WTC11 (cell line): Measurements from ENCODE around the gene CFAP99. TPM values are rescaled to one million over a fixed set of nuclear protein-coding genes. Genes with fewer than 3 reads are reported as not detected.

ENCODE experiments used
- ATAC-seq: fragments of 200-7000 bp; cut with Tn5 transposase; 2 replicates; pipeline ENCODE4 v1.10.0; 2021; ENCODE audit warnings: mild to moderate bottlenecking, moderate library complexity
- CTCF ChIA-PET: fragments of 300-600 bp; sonication (Branson Sonifier 250); formaldehyde crosslinking; loops from one replicate; lab custom pipeline; 2021; ENCODE audit warnings: antibody characterized with exemption; lab: Charles Lee
- POLR2A ChIA-PET: fragments of 350-600 bp; sonication (Branson Sonifier 250); formaldehyde crosslinking; loops from one replicate; lab custom pipeline; 2021; ENCODE audit warnings: antibody characterized with exemption; lab: Charles Lee
- DNase-seq: peaks from one replicate; pipeline ENCODE4 v3.0.0; 2021; ENCODE audit warnings: low spot score
- H3K27ac Mint-ChIP-seq: 2 replicates; pipeline ENCODE4 v1.8.0; 2021; ENCODE audit warnings: mixed read lengths
- H3K27me3 Mint-ChIP-seq: 2 replicates; pipeline ENCODE4 v1.8.0; 2021; ENCODE audit warnings: low read depth, mild to moderate bottlenecking, moderate library complexity, mixed read lengths
- H3K36me3 Mint-ChIP-seq: 2 replicates; pipeline ENCODE4 v1.8.0; 2021; ENCODE audit warnings: mixed read lengths
- H3K4me1 Mint-ChIP-seq: 2 replicates; pipeline ENCODE4 v1.8.0; 2022; ENCODE audit warnings: mixed read lengths
- H3K4me3 Mint-ChIP-seq: 2 replicates; pipeline ENCODE4 v1.8.0; 2021; ENCODE audit warnings: mild to moderate bottlenecking, moderate library complexity, mixed read lengths
- H3K9me3 Mint-ChIP-seq: 2 replicates; pipeline ENCODE4 v1.8.0; 2021; ENCODE audit warnings: mixed read lengths
- CREM ChIP-seq: sonication (generic); formaldehyde crosslinking; IDR thresholded peaks from 2 replicates; pipeline ENCODE4 v1.8.1; 2022; ENCODE audit warnings: mild to moderate bottlenecking, missing genetic modification reagents, moderate library complexity
- ESRRA ChIP-seq: sonication (generic); formaldehyde crosslinking; IDR thresholded peaks from 2 replicates; pipeline ENCODE4 v1.8.1; 2022; ENCODE audit warnings: mild to moderate bottlenecking, missing genetic modification reagents, borderline replicate concordance
- FOXP1 ChIP-seq: sonication (generic); formaldehyde crosslinking; IDR thresholded peaks from 2 replicates; pipeline ENCODE4 v1.8.0; 2022; ENCODE audit warnings: missing genetic modification reagents, mild to moderate bottlenecking, moderate library complexity, borderline replicate concordance
- HMGA2 ChIP-seq: fragments of 250-450 bp; sonication (Bioruptor Pico); IDR thresholded peaks from 2 replicates; pipeline ENCODE4 v1.4.0; 2021; ENCODE audit warnings: mild to moderate bottlenecking, moderate library complexity
- IRF2 ChIP-seq: sonication (generic); formaldehyde crosslinking; IDR thresholded peaks from 2 replicates; pipeline ENCODE4 v1.8.0; 2022; ENCODE audit warnings: low read depth, missing genetic modification reagents, borderline replicate concordance
- MYBL2 ChIP-seq: sonication (generic); formaldehyde crosslinking; IDR thresholded peaks from 2 replicates; pipeline ENCODE4 v1.8.1; 2023; ENCODE audit warnings: mild to moderate bottlenecking, moderate library complexity, missing genetic modification reagents
- NFATC4 ChIP-seq: fragments of 250-450 bp; sonication (Bioruptor Pico); IDR thresholded peaks from 2 replicates; pipeline ENCODE4 v1.9.0; 2021; ENCODE audit warnings: mild to moderate bottlenecking
- NFE2L1 ChIP-seq: sonication (generic); formaldehyde crosslinking; IDR thresholded peaks from 2 replicates; pipeline ENCODE4 v1.8.1; 2023; ENCODE audit warnings: missing genetic modification reagents
- NR3C1 ChIP-seq: sonication (generic); formaldehyde crosslinking; conservative IDR thresholded peaks from 2 replicates; pipeline ENCODE4 v1.8.1; 2023; ENCODE audit warnings: low read depth, mild to moderate bottlenecking, missing genetic modification reagents
- PRRX2 ChIP-seq: fragments of 250-450 bp; sonication (Bioruptor Pico); IDR thresholded peaks from 2 replicates; pipeline ENCODE4 v1.8.0; 2021; ENCODE audit warnings: mild to moderate bottlenecking
- TEAD1 ChIP-seq: sonication (generic); formaldehyde crosslinking; IDR thresholded peaks from 2 replicates; pipeline ENCODE4 v1.8.0; 2022; ENCODE audit warnings: mild to moderate bottlenecking, missing genetic modification reagents
- ZNF121 ChIP-seq: sonication (generic); formaldehyde crosslinking; IDR thresholded peaks from 2 replicates; pipeline ENCODE4 v1.8.0; 2023; ENCODE audit warnings: missing genetic modification reagents
- ZNF138 ChIP-seq: sonication (generic); formaldehyde crosslinking; conservative IDR thresholded peaks from 2 replicates; pipeline ENCODE4 v1.8.1; 2022; ENCODE audit warnings: mild to moderate bottlenecking, moderate library complexity, missing genetic modification reagents
- ZNF219 ChIP-seq: sonication (generic); formaldehyde crosslinking; IDR thresholded peaks from 2 replicates; pipeline ENCODE4 v1.8.0; 2023; ENCODE audit warnings: missing genetic modification reagents, mild to moderate bottlenecking, borderline replicate concordance
- total RNA-seq: library from RNA; stranded (reverse); gene quantifications from 3 replicates; pipeline ENCODE4 v1.2.3, GENCODE V29; 2021
- TF ChIP-seq, protein P1 (sequence below): sonication (generic); formaldehyde crosslinking; IDR thresholded peaks from 2 replicates; pipeline ENCODE4 v1.8.1; 2023; ENCODE audit warnings: mild to moderate bottlenecking, missing genetic modification reagents, moderate library complexity
- TF ChIP-seq, protein P2 (sequence below): sonication (generic); formaldehyde crosslinking; IDR thresholded peaks from 2 replicates; pipeline ENCODE4 v1.8.1; 2023; ENCODE audit warnings: mild to moderate bottlenecking, missing genetic modification reagents
- TF ChIP-seq, protein P3 (sequence below): sonication (generic); formaldehyde crosslinking; IDR thresholded peaks from 2 replicates; pipeline ENCODE4 v1.8.1; 2023; ENCODE audit warnings: mild to moderate bottlenecking, missing genetic modification reagents
- TF ChIP-seq, protein P4 (sequence below): sonication (generic); formaldehyde crosslinking; IDR thresholded peaks from 2 replicates; pipeline ENCODE4 v1.8.0; 2023; ENCODE audit warnings: missing genetic modification reagents, mild to moderate bottlenecking, borderline replicate concordance
- TF ChIP-seq, protein P5 (sequence below): sonication (generic); formaldehyde crosslinking; IDR thresholded peaks from 2 replicates; pipeline ENCODE4 v1.8.0; 2022; ENCODE audit warnings: mild to moderate bottlenecking, missing genetic modification reagents
- TF ChIP-seq, protein P6 (sequence below): sonication (generic); formaldehyde crosslinking; conservative IDR thresholded peaks from 2 replicates; pipeline ENCODE4 v1.8.1; 2023; ENCODE audit warnings: mild to moderate bottlenecking, low read depth, missing genetic modification reagents, moderate library complexity
- TF ChIP-seq, protein P7 (sequence below): fragments of 250-450 bp; sonication (Bioruptor Pico); IDR thresholded peaks from 2 replicates; pipeline ENCODE4 v1.8.0; 2021; ENCODE audit warnings: mild to moderate bottlenecking

Gene CFAP99
- total RNA-seq, 1 experiment from 2014 or later = not detected

DNA sequence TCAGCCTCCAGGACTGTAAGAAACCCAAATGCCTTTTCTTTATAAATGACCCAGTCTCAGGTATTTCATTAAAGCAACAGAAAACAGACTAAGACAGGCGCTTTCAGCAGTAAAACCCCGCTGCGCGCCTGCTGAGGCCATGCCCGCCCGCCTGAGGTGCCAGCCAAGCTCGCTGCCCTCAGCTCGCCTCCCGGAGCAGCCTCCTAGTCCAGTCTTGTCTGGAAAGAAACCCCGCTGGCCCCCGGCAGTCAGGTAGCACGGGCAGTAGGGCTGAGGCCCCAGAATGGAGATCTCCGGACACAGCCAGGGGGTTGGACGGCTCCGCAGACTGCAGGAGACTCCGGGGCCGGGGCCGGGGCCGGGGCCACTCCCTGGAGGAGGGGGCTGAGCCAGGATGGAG lies 32.0 kb upstream of the CFAP99 start:
- H3K4me3 Mint-ChIP-seq = no peak overlapping the region
- H3K36me3 Mint-ChIP-seq = no peaks in the 10 kb centered on the region
- ATAC-seq = no peak
- TF ChIP-seq ZNF121 = no peak
- TF ChIP-seq, protein P1, sequence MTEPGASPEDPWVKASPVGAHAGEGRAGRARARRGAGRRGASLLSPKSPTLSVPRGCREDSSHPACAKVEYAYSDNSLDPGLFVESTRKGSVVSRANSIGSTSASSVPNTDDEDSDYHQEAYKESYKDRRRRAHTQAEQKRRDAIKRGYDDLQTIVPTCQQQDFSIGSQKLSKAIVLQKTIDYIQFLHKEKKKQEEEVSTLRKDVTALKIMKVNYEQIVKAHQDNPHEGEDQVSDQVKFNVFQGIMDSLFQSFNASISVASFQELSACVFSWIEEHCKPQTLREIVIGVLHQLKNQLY (CRISPR knock-in tag) = no peak
- no peak for TF ChIP-seq MYBL2
- no peak for TF ChIP-seq ZNF138 (CRISPR knock-in tag)
- TF ChIP-seq, protein P2, sequence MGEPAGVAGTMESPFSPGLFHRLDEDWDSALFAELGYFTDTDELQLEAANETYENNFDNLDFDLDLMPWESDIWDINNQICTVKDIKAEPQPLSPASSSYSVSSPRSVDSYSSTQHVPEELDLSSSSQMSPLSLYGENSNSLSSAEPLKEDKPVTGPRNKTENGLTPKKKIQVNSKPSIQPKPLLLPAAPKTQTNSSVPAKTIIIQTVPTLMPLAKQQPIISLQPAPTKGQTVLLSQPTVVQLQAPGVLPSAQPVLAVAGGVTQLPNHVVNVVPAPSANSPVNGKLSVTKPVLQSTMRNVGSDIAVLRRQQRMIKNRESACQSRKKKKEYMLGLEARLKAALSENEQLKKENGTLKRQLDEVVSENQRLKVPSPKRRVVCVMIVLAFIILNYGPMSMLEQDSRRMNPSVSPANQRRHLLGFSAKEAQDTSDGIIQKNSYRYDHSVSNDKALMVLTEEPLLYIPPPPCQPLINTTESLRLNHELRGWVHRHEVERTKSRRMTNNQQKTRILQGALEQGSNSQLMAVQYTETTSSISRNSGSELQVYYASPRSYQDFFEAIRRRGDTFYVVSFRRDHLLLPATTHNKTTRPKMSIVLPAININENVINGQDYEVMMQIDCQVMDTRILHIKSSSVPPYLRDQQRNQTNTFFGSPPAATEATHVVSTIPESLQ = no peak
- ChIA-PET POLR2A (no interaction called here), CTCF (interaction anchor here (1.2 kb wide), 1 partner anchor 55 kb away, joined by 3 read pairs; no protein-coding TSS in a partner anchor)
- H3K9me3 Mint-ChIP-seq = no peaks in the 10 kb centered on the region
- DNase-seq = no peak
- H3K27ac Mint-ChIP-seq = no peak overlapping the region
- H3K4me1 Mint-ChIP-seq = peaks cover 28% of the 10 kb centered on the region
- no peaks in the 10 kb centered on the region; the same call in 1 of the 2 replicates for H3K27me3 Mint-ChIP-seq

DNA sequence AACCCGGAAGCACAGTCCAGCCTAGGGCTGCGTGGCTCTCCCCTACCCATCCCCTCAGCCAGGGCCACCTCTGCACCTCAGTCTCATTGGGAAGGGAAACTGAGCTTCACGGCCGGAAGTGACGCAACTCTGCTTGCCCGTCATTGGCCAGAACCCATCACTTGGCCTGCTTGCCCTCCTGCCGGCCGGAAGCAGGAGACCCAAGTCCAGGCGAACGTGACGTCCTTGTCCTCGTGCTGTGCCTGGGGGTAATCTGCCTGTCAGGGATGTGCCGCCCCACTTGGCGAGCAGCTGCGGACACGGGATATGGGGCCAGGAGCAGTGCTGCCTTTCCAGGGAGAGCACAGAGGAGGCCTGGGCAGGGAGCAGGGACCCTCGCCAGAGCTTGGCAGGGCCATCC lies 31.5 kb upstream of the CFAP99 start:
- Mint-ChIP-seq H3K36me3 (no peaks in the 10 kb centered on the region), H3K27me3 (no peaks in the 10 kb centered on the region; the same call in 1 of the 2 replicates), H3K9me3 (no peaks in the 10 kb centered on the region), H3K4me3 (no peak overlapping the region), H3K4me1 (peaks cover 32% of the 10 kb centered on the region), H3K27ac (no peak overlapping the region)
- CTCF ChIA-PET = interaction anchor here (1.2 to 1.7 kb wide), 2 partner anchors 26 to 55 kb away, joined by 3 to 4 read pairs; no protein-coding TSS in a partner anchor
- no peak for DNase-seq
- ATAC-seq = no peak
- POLR2A ChIA-PET = no interaction called here
- TF ChIP-seq, protein P3, sequence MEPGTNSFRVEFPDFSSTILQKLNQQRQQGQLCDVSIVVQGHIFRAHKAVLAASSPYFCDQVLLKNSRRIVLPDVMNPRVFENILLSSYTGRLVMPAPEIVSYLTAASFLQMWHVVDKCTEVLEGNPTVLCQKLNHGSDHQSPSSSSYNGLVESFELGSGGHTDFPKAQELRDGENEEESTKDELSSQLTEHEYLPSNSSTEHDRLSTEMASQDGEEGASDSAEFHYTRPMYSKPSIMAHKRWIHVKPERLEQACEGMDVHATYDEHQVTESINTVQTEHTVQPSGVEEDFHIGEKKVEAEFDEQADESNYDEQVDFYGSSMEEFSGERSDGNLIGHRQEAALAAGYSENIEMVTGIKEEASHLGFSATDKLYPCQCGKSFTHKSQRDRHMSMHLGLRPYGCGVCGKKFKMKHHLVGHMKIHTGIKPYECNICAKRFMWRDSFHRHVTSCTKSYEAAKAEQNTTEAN = no peak
- TF ChIP-seq FOXP1 (CRISPR knock-in tag) (no peak), NFATC4 (no peak), ZNF219 (CRISPR knock-in tag) (no peak), TEAD1 (no peak), IRF2 (CRISPR knock-in tag) (no peak), PRRX2 (no peak), NFE2L1 (CRISPR knock-in tag) (no peak), ZNF138 (CRISPR knock-in tag) (no peak), CREM (CRISPR knock-in tag) (no peak), NR3C1 (no peak), ZNF121 (no peak), HMGA2 (CRISPR knock-in tag) (no peak), ESRRA (CRISPR knock-in tag) (no peak)
- TF ChIP-seq, protein P4, sequence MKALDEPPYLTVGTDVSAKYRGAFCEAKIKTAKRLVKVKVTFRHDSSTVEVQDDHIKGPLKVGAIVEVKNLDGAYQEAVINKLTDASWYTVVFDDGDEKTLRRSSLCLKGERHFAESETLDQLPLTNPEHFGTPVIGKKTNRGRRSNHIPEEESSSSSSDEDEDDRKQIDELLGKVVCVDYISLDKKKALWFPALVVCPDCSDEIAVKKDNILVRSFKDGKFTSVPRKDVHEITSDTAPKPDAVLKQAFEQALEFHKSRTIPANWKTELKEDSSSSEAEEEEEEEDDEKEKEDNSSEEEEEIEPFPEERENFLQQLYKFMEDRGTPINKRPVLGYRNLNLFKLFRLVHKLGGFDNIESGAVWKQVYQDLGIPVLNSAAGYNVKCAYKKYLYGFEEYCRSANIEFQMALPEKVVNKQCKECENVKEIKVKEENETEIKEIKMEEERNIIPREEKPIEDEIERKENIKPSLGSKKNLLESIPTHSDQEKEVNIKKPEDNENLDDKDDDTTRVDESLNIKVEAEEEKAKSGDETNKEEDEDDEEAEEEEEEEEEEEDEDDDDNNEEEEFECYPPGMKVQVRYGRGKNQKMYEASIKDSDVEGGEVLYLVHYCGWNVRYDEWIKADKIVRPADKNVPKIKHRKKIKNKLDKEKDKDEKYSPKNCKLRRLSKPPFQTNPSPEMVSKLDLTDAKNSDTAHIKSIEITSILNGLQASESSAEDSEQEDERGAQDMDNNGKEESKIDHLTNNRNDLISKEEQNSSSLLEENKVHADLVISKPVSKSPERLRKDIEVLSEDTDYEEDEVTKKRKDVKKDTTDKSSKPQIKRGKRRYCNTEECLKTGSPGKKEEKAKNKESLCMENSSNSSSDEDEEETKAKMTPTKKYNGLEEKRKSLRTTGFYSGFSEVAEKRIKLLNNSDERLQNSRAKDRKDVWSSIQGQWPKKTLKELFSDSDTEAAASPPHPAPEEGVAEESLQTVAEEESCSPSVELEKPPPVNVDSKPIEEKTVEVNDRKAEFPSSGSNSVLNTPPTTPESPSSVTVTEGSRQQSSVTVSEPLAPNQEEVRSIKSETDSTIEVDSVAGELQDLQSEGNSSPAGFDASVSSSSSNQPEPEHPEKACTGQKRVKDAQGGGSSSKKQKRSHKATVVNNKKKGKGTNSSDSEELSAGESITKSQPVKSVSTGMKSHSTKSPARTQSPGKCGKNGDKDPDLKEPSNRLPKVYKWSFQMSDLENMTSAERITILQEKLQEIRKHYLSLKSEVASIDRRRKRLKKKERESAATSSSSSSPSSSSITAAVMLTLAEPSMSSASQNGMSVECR (CRISPR knock-in tag) = no peak
- TF ChIP-seq, protein P5, sequence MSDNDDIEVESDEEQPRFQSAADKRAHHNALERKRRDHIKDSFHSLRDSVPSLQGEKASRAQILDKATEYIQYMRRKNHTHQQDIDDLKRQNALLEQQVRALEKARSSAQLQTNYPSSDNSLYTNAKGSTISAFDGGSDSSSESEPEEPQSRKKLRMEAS (CRISPR knock-in tag) = no peak
- TF ChIP-seq, protein P6, sequence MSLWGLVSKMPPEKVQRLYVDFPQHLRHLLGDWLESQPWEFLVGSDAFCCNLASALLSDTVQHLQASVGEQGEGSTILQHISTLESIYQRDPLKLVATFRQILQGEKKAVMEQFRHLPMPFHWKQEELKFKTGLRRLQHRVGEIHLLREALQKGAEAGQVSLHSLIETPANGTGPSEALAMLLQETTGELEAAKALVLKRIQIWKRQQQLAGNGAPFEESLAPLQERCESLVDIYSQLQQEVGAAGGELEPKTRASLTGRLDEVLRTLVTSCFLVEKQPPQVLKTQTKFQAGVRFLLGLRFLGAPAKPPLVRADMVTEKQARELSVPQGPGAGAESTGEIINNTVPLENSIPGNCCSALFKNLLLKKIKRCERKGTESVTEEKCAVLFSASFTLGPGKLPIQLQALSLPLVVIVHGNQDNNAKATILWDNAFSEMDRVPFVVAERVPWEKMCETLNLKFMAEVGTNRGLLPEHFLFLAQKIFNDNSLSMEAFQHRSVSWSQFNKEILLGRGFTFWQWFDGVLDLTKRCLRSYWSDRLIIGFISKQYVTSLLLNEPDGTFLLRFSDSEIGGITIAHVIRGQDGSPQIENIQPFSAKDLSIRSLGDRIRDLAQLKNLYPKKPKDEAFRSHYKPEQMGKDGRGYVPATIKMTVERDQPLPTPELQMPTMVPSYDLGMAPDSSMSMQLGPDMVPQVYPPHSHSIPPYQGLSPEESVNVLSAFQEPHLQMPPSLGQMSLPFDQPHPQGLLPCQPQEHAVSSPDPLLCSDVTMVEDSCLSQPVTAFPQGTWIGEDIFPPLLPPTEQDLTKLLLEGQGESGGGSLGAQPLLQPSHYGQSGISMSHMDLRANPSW (CRISPR knock-in tag) = no peak
- TF ChIP-seq, protein P7, sequence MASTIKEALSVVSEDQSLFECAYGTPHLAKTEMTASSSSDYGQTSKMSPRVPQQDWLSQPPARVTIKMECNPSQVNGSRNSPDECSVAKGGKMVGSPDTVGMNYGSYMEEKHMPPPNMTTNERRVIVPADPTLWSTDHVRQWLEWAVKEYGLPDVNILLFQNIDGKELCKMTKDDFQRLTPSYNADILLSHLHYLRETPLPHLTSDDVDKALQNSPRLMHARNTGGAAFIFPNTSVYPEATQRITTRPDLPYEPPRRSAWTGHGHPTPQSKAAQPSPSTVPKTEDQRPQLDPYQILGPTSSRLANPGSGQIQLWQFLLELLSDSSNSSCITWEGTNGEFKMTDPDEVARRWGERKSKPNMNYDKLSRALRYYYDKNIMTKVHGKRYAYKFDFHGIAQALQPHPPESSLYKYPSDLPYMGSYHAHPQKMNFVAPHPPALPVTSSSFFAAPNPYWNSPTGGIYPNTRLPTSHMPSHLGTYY (CRISPR knock-in tag) = no peak
